ENCODE measurements around the gene OMD.

The OMD gene

GRCh38 chr9:92424340-92424739 is at the start of gene OMD:
TSS of gene OMD (minus strand) at chr9:92424471. CDS start at chr9:92417558, 6,913 bp downstream.
- Mint-ChIP-seq H3K36me3 (ENCODE audit: insufficient read depth) (no peaks in the 10 kb centered on the region), H3K27ac (ENCODE audit: low read depth) (no peak within 1 kb of the TSS), H3K4me3 (no peak within 1 kb of the TSS), H3K9me3 (no peaks in the 10 kb centered on the region), H3K27me3 (no peaks in the 10 kb centered on the region), H3K4me1 (no peaks in the 10 kb centered on the region)
- DNase-seq (ENCODE audit: low spot score in 2 of 2) (no peak), ATAC-seq (replicated peaks; ENCODE audit: extremely low read depth, poor library complexity, severe bottlenecking) (no peak)

- ATAC-seq (replicated peaks; ENCODE audit: extremely low read depth, poor library complexity, severe bottlenecking) (no peak), DNase-seq (ENCODE audit: low spot score in 2 of 2) (no peak)
- H3K27me3 Mint-ChIP-seq, result no peaks in the 10 kb centered on the region
- no peaks in the 10 kb centered on the region for H3K9me3 Mint-ChIP-seq
- H3K4me3 Mint-ChIP-seq, result no peak overlapping the region
- no peak overlapping the region for H3K27ac Mint-ChIP-seq (ENCODE audit: low read depth)
- H3K36me3 Mint-ChIP-seq (ENCODE audit: insufficient read depth), result peaks cover 2% of the 10 kb centered on the region
- H3K4me1 Mint-ChIP-seq, result no peaks in the 10 kb centered on the region
Observed at GRCh38 chr9:92468206-92468605, 43.9 kb upstream of the OMD start.

GRCh38 chr9:92467511-92467910 is 43.2 kb upstream of the OMD start:
- H3K36me3 Mint-ChIP-seq (ENCODE audit: insufficient read depth), result peaks cover 2% of the 10 kb centered on the region
- no peak overlapping the region for H3K27ac Mint-ChIP-seq (ENCODE audit: low read depth)
- H3K4me1 Mint-ChIP-seq, result no peaks in the 10 kb centered on the region
- ATAC-seq (replicated peaks; ENCODE audit: extremely low read depth, poor library complexity, severe bottlenecking) (no peak), DNase-seq (ENCODE audit: low spot score in 2 of 2) (no peak)
- no peak overlapping the region for H3K4me3 Mint-ChIP-seq
- no peaks in the 10 kb centered on the region for H3K9me3 Mint-ChIP-seq
- H3K27me3 Mint-ChIP-seq, result no peaks in the 10 kb centered on the region

GRCh38 chr9:92467041-92467440 is 42.8 kb upstream of the OMD start:
- Mint-ChIP-seq H3K4me3 (no peak overlapping the region), H3K9me3 (no peaks in the 10 kb centered on the region), H3K4me1 (no peaks in the 10 kb centered on the region), H3K27ac (ENCODE audit: low read depth) (no peak overlapping the region), H3K36me3 (ENCODE audit: insufficient read depth) (peaks cover 2% of the 10 kb centered on the region), H3K27me3 (no peaks in the 10 kb centered on the region)
- DNase-seq (ENCODE audit: low spot score in 2 of 2) (no peak), ATAC-seq (replicated peaks; ENCODE audit: extremely low read depth, poor library complexity, severe bottlenecking) (no peak)

- H3K4me1 Mint-ChIP-seq, result no peaks in the 10 kb centered on the region
- no peak for DNase-seq (ENCODE audit: low spot score in 2 of 2)
- no peaks in the 10 kb centered on the region for H3K36me3 Mint-ChIP-seq (ENCODE audit: insufficient read depth)
- H3K27me3 Mint-ChIP-seq, result no peaks in the 10 kb centered on the region
- H3K27ac Mint-ChIP-seq (ENCODE audit: low read depth), result no peak overlapping the region
- no peak overlapping the region for H3K4me3 Mint-ChIP-seq
- ATAC-seq (replicated peaks; ENCODE audit: extremely low read depth, poor library complexity, severe bottlenecking), result no peak
- H3K9me3 Mint-ChIP-seq, result no peaks in the 10 kb centered on the region
Observed at GRCh38 chr9:92463984-92464383, 39.7 kb upstream of the OMD start.

- H3K27me3 Mint-ChIP-seq, result no peaks in the 10 kb centered on the region
- ATAC-seq (replicated peaks; ENCODE audit: extremely low read depth, poor library complexity, severe bottlenecking), result no peak
- no peak overlapping the region for H3K4me3 Mint-ChIP-seq
- H3K27ac Mint-ChIP-seq (ENCODE audit: low read depth), result no peak overlapping the region
- no peak for DNase-seq (ENCODE audit: low spot score in 2 of 2)
- H3K9me3 Mint-ChIP-seq, result no peaks in the 10 kb centered on the region
- no peaks in the 10 kb centered on the region for H3K4me1 Mint-ChIP-seq
- H3K36me3 Mint-ChIP-seq (ENCODE audit: insufficient read depth), result no peaks in the 10 kb centered on the region
Observed at GRCh38 chr9:92463387-92463786, 39.1 kb upstream of the OMD start.

- Mint-ChIP-seq H3K9me3 (no peaks in the 10 kb centered on the region), H3K27me3 (no peaks in the 10 kb centered on the region), H3K4me1 (no peaks in the 10 kb centered on the region), H3K36me3 (ENCODE audit: insufficient read depth) (no peaks in the 10 kb centered on the region), H3K4me3 (no peak overlapping the region), H3K27ac (ENCODE audit: low read depth) (no peak overlapping the region)
- DNase-seq (ENCODE audit: low spot score in 2 of 2) (no peak), ATAC-seq (replicated peaks; ENCODE audit: extremely low read depth, poor library complexity, severe bottlenecking) (no peak)
Observed at GRCh38 chr9:92457576-92457975, 33.3 kb upstream of the OMD start.

- Mint-ChIP-seq H3K4me1 (no peaks in the 10 kb centered on the region), H3K9me3 (no peaks in the 10 kb centered on the region), H3K36me3 (ENCODE audit: insufficient read depth) (no peaks in the 10 kb centered on the region), H3K27me3 (no peaks in the 10 kb centered on the region), H3K4me3 (no peak overlapping the region), H3K27ac (ENCODE audit: low read depth) (no peak overlapping the region)
- no peak for ATAC-seq (replicated peaks; ENCODE audit: extremely low read depth, poor library complexity, severe bottlenecking)
- no peak for DNase-seq (ENCODE audit: low spot score in 2 of 2)
Observed at GRCh38 chr9:92455217-92455616, 30.9 kb upstream of the OMD start.

- peak overlapping the region; percentile 51 for H3K27ac Mint-ChIP-seq (ENCODE audit: low read depth)
- no peaks in the 10 kb centered on the region for H3K27me3 Mint-ChIP-seq
Observed at GRCh38 chr9:92446536-92446935, 22.3 kb upstream of the OMD start.

GRCh38 chr9:92444841-92445240 is 20.6 kb upstream of the OMD start:
- Mint-ChIP-seq H3K27me3 (no peaks in the 10 kb centered on the region), H3K4me3 (no peak overlapping the region), H3K9me3 (no peaks in the 10 kb centered on the region), H3K27ac (ENCODE audit: low read depth) (no peak overlapping the region), H3K36me3 (ENCODE audit: insufficient read depth) (peaks cover 2% of the 10 kb centered on the region), H3K4me1 (peaks cover 14% of the 10 kb centered on the region)
- no peak for DNase-seq (ENCODE audit: low spot score in 2 of 2)
- ATAC-seq (replicated peaks; ENCODE audit: extremely low read depth, poor library complexity, severe bottlenecking), result no peak

More at GRCh38 chr9:92446536-92446935, 22.3 kb upstream of the OMD start:
- H3K4me1 Mint-ChIP-seq, result no peaks in the 10 kb centered on the region
- DNase-seq (ENCODE audit: low spot score in 2 of 2) (no peak), ATAC-seq (replicated peaks; ENCODE audit: extremely low read depth, poor library complexity, severe bottlenecking) (no peak)
- H3K9me3 Mint-ChIP-seq, result no peaks in the 10 kb centered on the region
- no peaks in the 10 kb centered on the region for H3K36me3 Mint-ChIP-seq (ENCODE audit: insufficient read depth)
- H3K4me3 Mint-ChIP-seq, result no peak overlapping the region

- Mint-ChIP-seq H3K36me3 (ENCODE audit: insufficient read depth) (peaks cover 2% of the 10 kb centered on the region), H3K4me3 (peak overlapping the region; percentile 66), H3K4me1 (peaks cover 20% of the 10 kb centered on the region), H3K27me3 (no peaks in the 10 kb centered on the region), H3K9me3 (no peaks in the 10 kb centered on the region), H3K27ac (ENCODE audit: low read depth) (peak overlapping the region; percentile 89)
- ATAC-seq (replicated peaks; ENCODE audit: extremely low read depth, poor library complexity, severe bottlenecking) (peak; percentile 85), DNase-seq (ENCODE audit: low spot score in 2 of 2) (no peak)
Observed at GRCh38 chr9:92440751-92441046, 16.4 kb upstream of the OMD start.

GRCh38 chr9:92439921-92440750 is 15.9 kb upstream of the OMD start:
- DNase-seq (ENCODE audit: low spot score in 2 of 2) (no peak), ATAC-seq (replicated peaks; ENCODE audit: extremely low read depth, poor library complexity, severe bottlenecking) (peak; percentile 67)
- H3K27me3 Mint-ChIP-seq, result no peaks in the 10 kb centered on the region
- peak overlapping the region; percentile 66 for H3K4me3 Mint-ChIP-seq
- peaks cover 2% of the 10 kb centered on the region for H3K36me3 Mint-ChIP-seq (ENCODE audit: insufficient read depth)
- peak overlapping the region; percentile 89 for H3K27ac Mint-ChIP-seq (ENCODE audit: low read depth)
- peaks cover 20% of the 10 kb centered on the region for H3K4me1 Mint-ChIP-seq
- H3K9me3 Mint-ChIP-seq, result no peaks in the 10 kb centered on the region

GRCh38 chr9:92438900-92439526 is 14.7 kb upstream of the OMD start:
- Mint-ChIP-seq H3K9me3 (no peaks in the 10 kb centered on the region), H3K36me3 (ENCODE audit: insufficient read depth) (peaks cover 2% of the 10 kb centered on the region), H3K27ac (ENCODE audit: low read depth) (peak overlapping the region; percentile 89), H3K4me1 (peaks cover 20% of the 10 kb centered on the region), H3K27me3 (no peaks in the 10 kb centered on the region), H3K4me3 (no peak overlapping the region)
- DNase-seq (ENCODE audit: low spot score in 2 of 2), result no peak
- ATAC-seq (replicated peaks; ENCODE audit: extremely low read depth, poor library complexity, severe bottlenecking), result no peak
